ENCODE results near the gene PDS5B. TPM values are rescaled to one million over a fixed set of nuclear protein-coding genes. Genes with fewer than 3 reads are reported as not detected.

PDS5B gene
- total RNA-seq, 1 donor from 2014 or later = 82.4 TPM

GRCh38 chr13:32647926-32648325 lies 61.7 kb downstream of the PDS5B start:
- no peak for DNase-seq (ENCODE audit: low read depth, low spot score)
- Mint-ChIP-seq H3K36me3 (ENCODE audit: low read depth) (peaks cover 3% of the 10 kb centered on the region), H3K4me3 (no peak overlapping the region), H3K27ac (ENCODE audit: unreplicated experiment) (no peak overlapping the region), H3K27me3 (ENCODE audit: low read depth) (no peaks in the 10 kb centered on the region), H3K9me3 (no peaks in the 10 kb centered on the region), H3K4me1 (peaks cover 19% of the 10 kb centered on the region)
- TF ChIP-seq, protein P1, sequence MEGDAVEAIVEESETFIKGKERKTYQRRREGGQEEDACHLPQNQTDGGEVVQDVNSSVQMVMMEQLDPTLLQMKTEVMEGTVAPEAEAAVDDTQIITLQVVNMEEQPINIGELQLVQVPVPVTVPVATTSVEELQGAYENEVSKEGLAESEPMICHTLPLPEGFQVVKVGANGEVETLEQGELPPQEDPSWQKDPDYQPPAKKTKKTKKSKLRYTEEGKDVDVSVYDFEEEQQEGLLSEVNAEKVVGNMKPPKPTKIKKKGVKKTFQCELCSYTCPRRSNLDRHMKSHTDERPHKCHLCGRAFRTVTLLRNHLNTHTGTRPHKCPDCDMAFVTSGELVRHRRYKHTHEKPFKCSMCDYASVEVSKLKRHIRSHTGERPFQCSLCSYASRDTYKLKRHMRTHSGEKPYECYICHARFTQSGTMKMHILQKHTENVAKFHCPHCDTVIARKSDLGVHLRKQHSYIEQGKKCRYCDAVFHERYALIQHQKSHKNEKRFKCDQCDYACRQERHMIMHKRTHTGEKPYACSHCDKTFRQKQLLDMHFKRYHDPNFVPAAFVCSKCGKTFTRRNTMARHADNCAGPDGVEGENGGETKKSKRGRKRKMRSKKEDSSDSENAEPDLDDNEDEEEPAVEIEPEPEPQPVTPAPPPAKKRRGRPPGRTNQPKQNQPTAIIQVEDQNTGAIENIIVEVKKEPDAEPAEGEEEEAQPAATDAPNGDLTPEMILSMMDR (conservative IDR thresholded peaks at IDR 0.05) = no peak

GRCh38 chr13:32650705-32651311 lies 64.6 kb downstream of the PDS5B start:
- Mint-ChIP-seq H3K9me3 (peaks cover 17% of the 10 kb centered on the region), H3K4me1 (peaks cover 10% of the 10 kb centered on the region), H3K4me3 (no peak overlapping the region), H3K27ac (ENCODE audit: unreplicated experiment) (no peak overlapping the region), H3K27me3 (ENCODE audit: low read depth) (no peaks in the 10 kb centered on the region), H3K36me3 (ENCODE audit: low read depth) (peaks cover 26% of the 10 kb centered on the region)
- DNase-seq (ENCODE audit: low read depth, low spot score) = peak; percentile 42
- TF ChIP-seq, protein P1 (conservative IDR thresholded peaks at IDR 0.05) = peak; percentile 83

DNA sequence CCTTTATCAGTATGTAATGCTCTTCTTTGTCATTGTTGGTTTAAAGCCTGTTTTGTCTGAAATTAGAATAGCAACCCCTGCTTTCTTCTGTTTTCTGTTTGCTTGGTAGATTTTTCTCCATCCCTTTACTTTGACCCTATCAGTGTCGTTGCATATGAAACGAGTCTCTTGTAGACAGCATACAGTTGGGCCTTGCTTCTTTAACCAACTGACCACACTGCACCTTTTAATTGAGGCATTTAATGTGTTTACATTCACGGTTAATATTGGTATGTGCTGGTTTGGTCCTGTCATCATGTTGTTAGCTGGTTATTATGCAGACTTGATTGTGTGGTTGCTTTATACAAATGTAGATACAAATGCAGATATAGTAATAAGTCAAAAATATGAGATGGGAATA lies 71.1 kb downstream of the PDS5B start:
- peaks cover 23% of the 10 kb centered on the region for H3K9me3 Mint-ChIP-seq
- H3K36me3 Mint-ChIP-seq (ENCODE audit: low read depth) = peaks cover 42% of the 10 kb centered on the region
- H3K27me3 Mint-ChIP-seq (ENCODE audit: low read depth) = no peaks in the 10 kb centered on the region
- DNase-seq (ENCODE audit: low read depth, low spot score) = no peak
- H3K27ac Mint-ChIP-seq (ENCODE audit: unreplicated experiment) = no peak overlapping the region
- TF ChIP-seq, protein P1 (conservative IDR thresholded peaks at IDR 0.05) = no peak
- H3K4me3 Mint-ChIP-seq = no peak overlapping the region
- H3K4me1 Mint-ChIP-seq = no peaks in the 10 kb centered on the region

DNA sequence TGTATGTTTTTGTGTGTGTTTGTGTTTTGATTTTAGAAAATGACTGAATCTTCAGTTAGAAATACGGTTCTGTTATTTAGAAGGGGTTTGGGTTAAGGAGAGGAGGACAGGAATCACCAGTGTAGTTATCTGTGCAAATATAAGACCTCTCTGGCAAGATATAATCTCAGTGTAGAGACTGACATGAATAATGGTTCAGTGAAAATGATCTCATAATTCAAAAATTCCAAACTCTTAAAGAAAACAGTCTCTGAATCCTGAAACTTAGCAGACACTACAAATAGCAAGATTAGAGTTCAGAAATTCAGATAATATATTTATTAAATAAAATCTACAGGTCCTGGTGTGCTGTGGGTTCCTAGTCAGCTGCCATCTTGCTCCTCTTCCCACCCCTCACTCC lies 73.5 kb downstream of the PDS5B start:
- Mint-ChIP-seq H3K4me3 (no peak overlapping the region), H3K36me3 (ENCODE audit: low read depth) (peaks cover 30% of the 10 kb centered on the region), H3K27me3 (ENCODE audit: low read depth) (no peaks in the 10 kb centered on the region), H3K4me1 (no peaks in the 10 kb centered on the region), H3K9me3 (peaks cover 13% of the 10 kb centered on the region), H3K27ac (ENCODE audit: unreplicated experiment) (no peak overlapping the region)
- TF ChIP-seq, protein P1 (conservative IDR thresholded peaks at IDR 0.05) = no peak
- DNase-seq (ENCODE audit: low read depth, low spot score) = no peak

- H3K4me3 Mint-ChIP-seq = no peak overlapping the region
- H3K27me3 Mint-ChIP-seq (ENCODE audit: low read depth) = no peaks in the 10 kb centered on the region
- H3K27ac Mint-ChIP-seq (ENCODE audit: unreplicated experiment) = no peak overlapping the region
- no peaks in the 10 kb centered on the region for H3K4me1 Mint-ChIP-seq
- peaks cover 9% of the 10 kb centered on the region for H3K9me3 Mint-ChIP-seq
- TF ChIP-seq, protein P1 (conservative IDR thresholded peaks at IDR 0.05) = no peak
- no peak for DNase-seq (ENCODE audit: low read depth, low spot score)
- H3K36me3 Mint-ChIP-seq (ENCODE audit: low read depth) = peaks cover 26% of the 10 kb centered on the region
Measured at GRCh38 chr13:32660227-32660626, 74.0 kb downstream of the PDS5B start.
